Measurements from ENCODE around the gene MGLL.

DNA sequence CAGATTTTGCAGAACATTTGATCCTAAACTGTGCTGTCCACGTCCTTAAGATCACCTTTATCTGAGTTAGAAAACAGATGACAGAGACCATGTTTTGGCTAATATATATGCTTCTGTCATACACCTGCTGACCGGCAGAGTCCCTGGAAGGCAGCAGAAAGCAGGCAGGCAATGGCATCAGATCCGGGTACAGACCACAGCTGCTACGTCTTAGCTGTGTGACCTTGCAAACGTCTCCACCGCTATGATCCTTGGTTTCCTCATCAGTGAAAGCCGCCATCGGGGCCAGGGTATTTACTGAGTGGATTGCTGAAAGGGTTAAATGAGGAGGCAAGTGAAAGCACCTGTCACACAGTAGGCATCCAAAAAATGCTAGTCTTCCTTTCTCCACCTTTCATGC, 77.4 kb downstream of the MGLL start:
- TF ChIP-seq CTCF (IDR thresholded peaks at IDR 0.05; ENCODE audit: low read length) (no peak), EZH2phosphoT487 (IDR thresholded peaks at IDR 0.05; ENCODE audit: low read length) (no peak), EZH2 (optimal IDR thresholded peaks at IDR 0.05; ENCODE audit: low read depth, low read length) (no peak)

Data from MM.1S (cell line).